ENCODE results near the gene FAM20C. TPM values are rescaled to one million over a fixed set of nuclear protein-coding genes. Genes with fewer than 3 reads are reported as not detected.

The FAM20C gene
- total RNA-seq, 1 donor from 2014 or later, result 1.3 TPM

GRCh38 chr7:256461-256940 is 64.1 kb downstream of the FAM20C start:
- TF ChIP-seq, protein P1, sequence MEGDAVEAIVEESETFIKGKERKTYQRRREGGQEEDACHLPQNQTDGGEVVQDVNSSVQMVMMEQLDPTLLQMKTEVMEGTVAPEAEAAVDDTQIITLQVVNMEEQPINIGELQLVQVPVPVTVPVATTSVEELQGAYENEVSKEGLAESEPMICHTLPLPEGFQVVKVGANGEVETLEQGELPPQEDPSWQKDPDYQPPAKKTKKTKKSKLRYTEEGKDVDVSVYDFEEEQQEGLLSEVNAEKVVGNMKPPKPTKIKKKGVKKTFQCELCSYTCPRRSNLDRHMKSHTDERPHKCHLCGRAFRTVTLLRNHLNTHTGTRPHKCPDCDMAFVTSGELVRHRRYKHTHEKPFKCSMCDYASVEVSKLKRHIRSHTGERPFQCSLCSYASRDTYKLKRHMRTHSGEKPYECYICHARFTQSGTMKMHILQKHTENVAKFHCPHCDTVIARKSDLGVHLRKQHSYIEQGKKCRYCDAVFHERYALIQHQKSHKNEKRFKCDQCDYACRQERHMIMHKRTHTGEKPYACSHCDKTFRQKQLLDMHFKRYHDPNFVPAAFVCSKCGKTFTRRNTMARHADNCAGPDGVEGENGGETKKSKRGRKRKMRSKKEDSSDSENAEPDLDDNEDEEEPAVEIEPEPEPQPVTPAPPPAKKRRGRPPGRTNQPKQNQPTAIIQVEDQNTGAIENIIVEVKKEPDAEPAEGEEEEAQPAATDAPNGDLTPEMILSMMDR (IDR thresholded peaks at IDR 0.05; ENCODE audit: insufficient read depth, low read length, severe bottlenecking), result no peak
- Histone ChIP-seq H3K36me3 (ENCODE audit: control insufficient read depth, insufficient read depth, low read length) (no peaks in the 10 kb centered on the region), H3K27me3 (ENCODE audit: control insufficient read depth, insufficient read depth, low read length) (no peaks in the 10 kb centered on the region), H3K4me3 (ENCODE audit: low read depth, low read length) (no peak overlapping the region)
- FAIRE-seq (no peak), DNase-seq (ENCODE audit: low read depth) (no peak)

DNA sequence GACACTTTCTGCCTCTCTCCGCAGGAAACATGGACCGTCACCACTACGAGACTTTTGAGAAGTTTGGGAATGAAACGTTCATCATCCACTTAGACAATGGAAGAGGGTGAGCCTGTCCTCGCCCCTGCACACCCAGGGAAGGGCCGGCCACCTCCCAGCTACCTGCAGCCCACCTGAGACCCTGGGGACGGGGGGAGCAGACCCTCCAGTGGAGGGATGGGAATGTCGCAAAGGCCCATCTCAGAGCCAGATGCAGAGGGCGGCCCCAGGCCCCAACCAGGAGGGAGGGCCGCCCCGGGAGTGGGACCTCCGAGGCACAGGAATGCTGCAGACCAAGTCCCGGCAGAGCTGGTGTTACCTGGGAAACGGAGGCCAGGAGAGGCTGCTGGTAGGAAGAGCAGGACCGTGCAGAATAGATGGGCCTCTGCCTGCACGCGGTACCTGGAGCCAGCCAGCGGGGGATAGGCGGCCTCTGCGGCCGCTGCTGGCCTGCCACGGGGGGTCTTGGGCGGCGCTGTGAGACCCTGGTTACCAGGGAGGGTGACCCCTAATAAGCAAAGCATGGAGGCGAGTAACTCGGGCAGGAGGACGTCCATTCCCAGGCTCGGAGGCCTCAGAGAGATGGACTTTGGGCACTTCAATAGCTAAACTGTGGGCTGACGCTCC is 64.7 kb downstream of the FAM20C start:
- Histone ChIP-seq H3K4me3 (ENCODE audit: low read depth, low read length) (no peak overlapping the region), H3K36me3 (ENCODE audit: control insufficient read depth, insufficient read depth, low read length) (no peaks in the 10 kb centered on the region), H3K27me3 (ENCODE audit: control insufficient read depth, insufficient read depth, low read length) (no peaks in the 10 kb centered on the region)
- FAIRE-seq (no peak), DNase-seq (ENCODE audit: low read depth) (no peak)
- TF ChIP-seq, protein P1 (IDR thresholded peaks at IDR 0.05; ENCODE audit: insufficient read depth, low read length, severe bottlenecking), result no peak

DNA sequence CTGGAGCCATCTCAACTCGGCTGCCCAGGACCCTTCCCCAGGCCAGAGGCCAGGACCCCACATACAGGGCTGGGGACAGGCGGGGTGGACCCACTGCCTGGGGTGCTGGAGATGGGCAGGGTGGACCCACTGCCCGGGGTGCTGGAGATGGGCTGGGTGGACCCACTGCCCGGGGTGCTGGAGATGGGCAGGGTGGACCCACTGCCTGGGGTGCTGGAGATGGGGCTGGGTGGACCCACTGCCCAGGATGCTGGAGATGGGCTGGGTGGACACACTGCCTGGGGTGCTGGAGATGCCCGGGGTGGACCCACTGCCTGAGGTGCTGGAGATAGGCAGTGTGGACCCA is 65.2 kb downstream of the FAM20C start:
- TF ChIP-seq, protein P1 (IDR thresholded peaks at IDR 0.05; ENCODE audit: insufficient read depth, low read length, severe bottlenecking), result no peak

GRCh38 chr7:258476-259190 is 66.3 kb downstream of the FAM20C start:
- FAIRE-seq (no peak), DNase-seq (ENCODE audit: low read depth) (no peak)
- TF ChIP-seq, protein P1 (IDR thresholded peaks at IDR 0.05; ENCODE audit: insufficient read depth, low read length, severe bottlenecking), result no peak
- no peaks in the 10 kb centered on the region for H3K27me3 ChIP-seq (ENCODE audit: control insufficient read depth, insufficient read depth, low read length)
- no peak overlapping the region for H3K4me3 ChIP-seq (ENCODE audit: low read depth, low read length)
- H3K36me3 ChIP-seq (ENCODE audit: control insufficient read depth, insufficient read depth, low read length), result no peaks in the 10 kb centered on the region

More for the DNA sequence above, 65.2 kb downstream of the FAM20C start:
- FAIRE-seq (no peak), DNase-seq (ENCODE audit: low read depth) (no peak)
- Histone ChIP-seq H3K4me3 (ENCODE audit: low read depth, low read length) (no peak overlapping the region), H3K27me3 (ENCODE audit: control insufficient read depth, insufficient read depth, low read length) (no peaks in the 10 kb centered on the region), H3K36me3 (ENCODE audit: control insufficient read depth, insufficient read depth, low read length) (no peaks in the 10 kb centered on the region)

GRCh38 chr7:259191-259505 is 66.8 kb downstream of the FAM20C start:
- no peak for DNase-seq (ENCODE audit: low read depth)
- no peak overlapping the region for H3K4me3 ChIP-seq (ENCODE audit: low read depth, low read length)
- no peak for FAIRE-seq
- no peaks in the 10 kb centered on the region for H3K36me3 ChIP-seq (ENCODE audit: control insufficient read depth, insufficient read depth, low read length)
- TF ChIP-seq, protein P1 (IDR thresholded peaks at IDR 0.05; ENCODE audit: insufficient read depth, low read length, severe bottlenecking), result no peak
- no peaks in the 10 kb centered on the region for H3K27me3 ChIP-seq (ENCODE audit: control insufficient read depth, insufficient read depth, low read length)
